ENCODE measurements around the gene FMO4. TPM values are rescaled to one million over a fixed set of nuclear protein-coding genes. Genes with fewer than 3 reads are reported as not detected.

FMO4 gene
- total RNA-seq, 1 experiment from 2014 or later, result 0.98 TPM

GRCh38 chr1:171279234-171279633 is 34.7 kb upstream of the FMO4 start:
- Histone ChIP-seq H3K9me2 (replicated peaks; ENCODE audit: low read length) (0 out of 2 replicates have a peak, but pooled peaks cover 6% of the 10 kb centered on the region), H3K36me3 (ENCODE audit: low read depth, low read length) (no peaks in the 10 kb centered on the region), H3K9me3 (ENCODE audit: low read length) (no peaks in the 10 kb centered on the region), H3F3A (ENCODE audit: low read length, unreplicated experiment) (no peaks in the 10 kb centered on the region), H2AFZ (ENCODE audit: low read length) (no peak overlapping the region), H3K4me3 (ENCODE audit: low read length) (no peak overlapping the region), H3K4me1 (ENCODE audit: insufficient read depth, low read length) (no peaks in the 10 kb centered on the region), H3K9ac (ENCODE audit: low read length) (no peak overlapping the region), H3K27ac (ENCODE audit: low read length) (no peak overlapping the region), H3K27me3 (ENCODE audit: low read length) (peaks cover 76% of the 10 kb centered on the region), H3K79me2 (ENCODE audit: low read length) (no peaks in the 10 kb centered on the region), H3K4me2 (ENCODE audit: low read length) (no peak overlapping the region), H4K20me1 (ENCODE audit: low read length) (no peaks in the 10 kb centered on the region)
- TF ChIP-seq EZH2phosphoT487 (IDR thresholded peaks at IDR 0.05; ENCODE audit: borderline replicate concordance, low read length), result no peak
- TF ChIP-seq EZH2 (IDR thresholded peaks at IDR 0.05; ENCODE audit: low read length, unreplicated experiment), result no peak
- ChIA-PET POLR2A (ENCODE audit: unreplicated experiment) (no interaction called here), CTCF (no interaction called here)
- ATAC-seq (no peak), DNase-seq (no peak)
- intact Hi-C loops (cut with micrococcal nuclease), result no loop called here
- no TSS peak for BruUV-seq (replicated peaks)

DNA sequence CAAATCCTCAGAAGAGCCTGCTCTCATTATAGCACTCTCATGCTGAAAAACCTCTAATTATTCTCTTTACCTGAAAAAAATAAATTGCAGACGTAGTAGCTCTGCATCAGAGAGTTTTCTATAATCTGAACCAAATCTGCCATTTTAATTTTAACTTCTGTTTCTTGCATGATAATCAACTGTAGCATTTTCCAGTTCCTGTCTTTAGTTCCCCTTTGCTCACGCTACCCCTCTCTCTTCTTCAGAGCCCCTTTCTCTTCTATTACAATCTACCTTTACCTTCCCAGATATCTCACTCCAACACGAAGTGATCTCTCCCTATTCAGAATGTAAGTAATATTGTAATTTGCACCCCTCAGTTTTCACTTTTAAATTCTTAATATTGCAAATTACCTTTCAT is 34.3 kb upstream of the FMO4 start:
- ATAC-seq (no peak), DNase-seq (no peak)
- Histone ChIP-seq H3K4me3 (ENCODE audit: low read length) (no peak overlapping the region), H3K9me2 (replicated peaks; ENCODE audit: low read length) (0 out of 2 replicates have a peak, but pooled peaks cover 6% of the 10 kb centered on the region), H3K27me3 (ENCODE audit: low read length) (peaks cover 73% of the 10 kb centered on the region), H3K27ac (ENCODE audit: low read length) (no peak overlapping the region), H3K9me3 (ENCODE audit: low read length) (no peaks in the 10 kb centered on the region), H3K4me1 (ENCODE audit: insufficient read depth, low read length) (no peaks in the 10 kb centered on the region), H2AFZ (ENCODE audit: low read length) (no peak overlapping the region), H3K9ac (ENCODE audit: low read length) (no peak overlapping the region), H3F3A (ENCODE audit: low read length, unreplicated experiment) (no peaks in the 10 kb centered on the region), H3K79me2 (ENCODE audit: low read length) (no peaks in the 10 kb centered on the region), H3K4me2 (ENCODE audit: low read length) (no peak overlapping the region), H3K36me3 (ENCODE audit: low read depth, low read length) (no peaks in the 10 kb centered on the region), H4K20me1 (ENCODE audit: low read length) (no peaks in the 10 kb centered on the region)
- intact Hi-C loops (cut with micrococcal nuclease), result no loop called here
- POLR2A ChIA-PET (ENCODE audit: unreplicated experiment), result no interaction called here
- TF ChIP-seq EZH2 (IDR thresholded peaks at IDR 0.05; ENCODE audit: low read length, unreplicated experiment) (no peak), EZH2phosphoT487 (IDR thresholded peaks at IDR 0.05; ENCODE audit: borderline replicate concordance, low read length) (no peak), CTCF (conservative IDR thresholded peaks at IDR 0.05; ENCODE audit: low read depth, low read length) (no peak)
- BruUV-seq (replicated peaks), result no TSS peak
- CTCF ChIA-PET, result no interaction called here

- POLR2A ChIA-PET (ENCODE audit: unreplicated experiment), result no interaction called here
- no peak overlapping the region for H3K9ac ChIP-seq (ENCODE audit: low read length)
Measured at GRCh38 chr1:171280599-171280998, 33.4 kb upstream of the FMO4 start.

More at GRCh38 chr1:171280599-171280998, 33.4 kb upstream of the FMO4 start:
- 0 out of 2 replicates have a peak, but pooled peaks cover 6% of the 10 kb centered on the region for H3K9me2 ChIP-seq (replicated peaks; ENCODE audit: low read length)
- no peaks in the 10 kb centered on the region for H3K36me3 ChIP-seq (ENCODE audit: low read depth, low read length)
- DNase-seq, result no peak
- intact Hi-C loops (cut with micrococcal nuclease), result no loop called here
- H3K4me1 ChIP-seq (ENCODE audit: insufficient read depth, low read length), result no peaks in the 10 kb centered on the region
- TF ChIP-seq EZH2 (IDR thresholded peaks at IDR 0.05; ENCODE audit: low read length, unreplicated experiment), result no peak
- TF ChIP-seq CTCF (conservative IDR thresholded peaks at IDR 0.05; ENCODE audit: low read depth, low read length), result no peak
- no peak for TF ChIP-seq EZH2phosphoT487 (IDR thresholded peaks at IDR 0.05; ENCODE audit: borderline replicate concordance, low read length)
- ATAC-seq, result no peak
- BruUV-seq (replicated peaks), result no TSS peak
- H3K4me2 ChIP-seq (ENCODE audit: low read length), result no peak overlapping the region
- CTCF ChIA-PET, result no interaction called here
- H3K9me3 ChIP-seq (ENCODE audit: low read length), result no peaks in the 10 kb centered on the region
- no peak overlapping the region for H3K27ac ChIP-seq (ENCODE audit: low read length)
- H3F3A ChIP-seq (ENCODE audit: low read length, unreplicated experiment), result no peaks in the 10 kb centered on the region
- H3K27me3 ChIP-seq (ENCODE audit: low read length), result peaks cover 67% of the 10 kb centered on the region
- no peak overlapping the region for H2AFZ ChIP-seq (ENCODE audit: low read length)
- no peaks in the 10 kb centered on the region for H4K20me1 ChIP-seq (ENCODE audit: low read length)
- H3K4me3 ChIP-seq (ENCODE audit: low read length), result no peak overlapping the region
- no peaks in the 10 kb centered on the region for H3K79me2 ChIP-seq (ENCODE audit: low read length)
